HG03432 (cell line): ENCODE results near the gene GRIN2A.

ENCODE experiments used
- ATAC-seq: cut with Tn5 transposase; IDR thresholded peaks from one replicate; pipeline ENCODE4 v1.9.1; 2021; ENCODE audit warnings: mild to moderate bottlenecking, moderate library complexity; ENCODE audit not compliant: unreplicated experiment

GRIN2A gene

DNA sequence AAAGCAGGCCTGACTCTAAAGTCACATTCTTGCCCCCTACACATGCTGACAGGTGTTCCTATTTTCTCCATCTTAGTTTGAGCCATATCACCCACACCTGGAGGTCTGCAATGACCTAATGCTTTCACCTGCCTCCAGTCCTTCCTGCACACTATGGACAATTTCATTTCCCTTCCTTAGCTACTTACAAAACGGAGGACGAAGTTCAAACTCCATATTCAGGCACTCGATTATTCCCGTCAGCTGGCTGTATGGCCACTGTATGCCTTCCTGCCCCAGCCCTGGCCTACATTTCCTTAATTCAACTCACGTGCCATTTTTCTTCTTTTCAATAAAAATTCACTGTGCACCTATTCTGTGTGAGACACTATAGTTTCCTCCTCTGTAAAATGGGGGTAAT, 44.9 kb downstream of the GRIN2A start:
- no peak for ATAC-seq

GRCh38 chr16:10136916-10137315, 45.3 kb downstream of the GRIN2A start:
- ATAC-seq, result no peak

DNA sequence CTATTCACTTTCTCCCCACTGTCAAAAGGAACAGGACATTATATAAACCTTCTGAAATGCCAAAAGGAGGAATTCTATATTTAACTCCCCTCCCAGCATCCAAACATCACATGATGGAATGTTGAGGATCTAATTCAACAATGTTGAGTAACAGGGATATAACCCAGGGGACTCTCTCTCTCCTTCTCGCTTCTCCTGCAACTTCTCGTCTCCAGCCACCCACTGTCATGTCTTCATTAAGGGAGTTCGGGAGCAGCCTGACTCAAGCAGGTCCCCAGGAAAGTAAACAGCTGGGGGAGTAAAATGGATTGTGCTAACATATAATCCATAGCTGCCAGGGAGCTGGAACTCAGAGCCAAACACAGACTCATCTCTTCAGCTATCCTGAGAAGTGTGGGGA, 51.7 kb downstream of the GRIN2A start:
- no peak for ATAC-seq

GRCh38 chr16:10128397-10129258, 53.6 kb downstream of the GRIN2A start:
- ATAC-seq, result no peak

DNA sequence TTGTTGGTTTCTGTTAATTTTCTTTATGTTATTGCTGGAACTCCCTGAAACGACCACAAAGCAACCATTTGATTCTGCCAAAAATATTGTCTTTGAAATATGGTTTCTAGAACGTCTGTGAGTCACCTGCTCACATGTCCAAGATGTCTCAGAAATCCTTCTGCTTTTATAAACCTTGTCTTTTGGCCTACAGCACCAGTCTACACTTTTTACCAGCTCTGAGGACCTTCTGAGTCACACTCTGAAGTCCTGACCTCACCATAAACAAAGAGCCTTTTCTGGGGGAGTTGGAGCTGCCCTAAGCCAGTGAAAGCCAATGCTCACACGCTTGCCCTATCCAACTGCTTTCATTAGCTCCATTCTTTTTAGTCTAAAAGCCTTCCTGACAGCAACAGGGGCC, 55.5 kb downstream of the GRIN2A start:
- no peak for ATAC-seq

- no peak for ATAC-seq
Observed at GRCh38 chr16:10123141-10123540, 59.1 kb downstream of the GRIN2A start.

DNA sequence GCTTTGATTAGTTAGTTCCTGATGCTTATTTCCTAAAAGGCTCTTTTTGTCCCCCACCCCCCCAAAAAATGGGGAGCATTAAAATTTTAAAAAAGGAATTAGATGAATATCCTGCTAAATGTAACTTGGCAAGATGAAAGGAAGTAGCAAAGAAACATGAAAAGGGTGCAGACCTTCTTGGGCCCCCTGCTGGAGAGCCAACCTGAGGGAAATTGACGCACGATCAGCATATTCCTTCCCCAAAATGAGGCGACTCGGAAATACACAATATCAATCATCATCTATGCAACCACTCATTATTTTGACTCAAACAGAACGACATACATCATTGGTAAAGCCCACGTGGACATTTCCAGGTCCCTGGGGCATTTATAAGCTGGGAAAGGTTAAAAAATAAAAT, 59.7 kb downstream of the GRIN2A start:
- ATAC-seq, result no peak

GRCh38 chr16:10121897-10122425, 60.3 kb downstream of the GRIN2A start:
- no peak for ATAC-seq

DNA sequence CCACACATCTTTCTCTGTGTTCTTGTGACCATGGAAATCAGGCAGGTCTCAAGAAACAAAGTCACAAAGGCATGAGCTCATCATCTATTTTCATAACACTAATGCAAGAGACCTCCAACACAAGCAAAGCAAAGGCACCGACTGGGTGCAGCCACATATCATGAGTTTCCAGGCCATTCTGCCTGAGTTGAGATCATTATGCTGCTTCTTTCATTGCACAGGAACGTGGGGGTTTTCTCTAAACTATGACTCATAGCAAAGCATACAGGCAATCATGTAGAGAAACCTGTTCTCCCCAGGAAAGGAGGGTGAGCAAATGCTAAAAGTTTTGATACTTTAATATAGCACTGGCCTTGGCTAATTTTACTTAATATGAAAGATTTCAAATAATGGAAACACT, 60.7 kb downstream of the GRIN2A start:
- no peak for ATAC-seq

DNA sequence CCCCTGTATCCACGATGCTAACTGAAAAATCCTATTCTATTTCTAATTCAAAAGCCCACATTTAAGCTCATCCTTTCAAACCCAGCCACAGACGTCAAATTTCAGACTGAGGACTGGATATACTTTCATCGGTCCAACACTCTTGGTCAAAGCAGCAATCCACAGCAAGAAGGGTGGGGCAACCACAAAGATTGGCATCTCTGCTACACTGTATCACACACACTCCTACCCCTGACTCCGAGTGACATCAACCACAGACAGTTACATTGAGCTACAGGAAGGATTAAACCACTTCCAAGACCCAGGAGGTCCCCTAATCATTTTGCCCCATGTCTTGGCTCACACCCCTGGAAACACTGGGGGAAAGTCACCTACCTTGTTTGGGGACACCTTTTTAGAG, 61.3 kb downstream of the GRIN2A start:
- no peak for ATAC-seq

DNA sequence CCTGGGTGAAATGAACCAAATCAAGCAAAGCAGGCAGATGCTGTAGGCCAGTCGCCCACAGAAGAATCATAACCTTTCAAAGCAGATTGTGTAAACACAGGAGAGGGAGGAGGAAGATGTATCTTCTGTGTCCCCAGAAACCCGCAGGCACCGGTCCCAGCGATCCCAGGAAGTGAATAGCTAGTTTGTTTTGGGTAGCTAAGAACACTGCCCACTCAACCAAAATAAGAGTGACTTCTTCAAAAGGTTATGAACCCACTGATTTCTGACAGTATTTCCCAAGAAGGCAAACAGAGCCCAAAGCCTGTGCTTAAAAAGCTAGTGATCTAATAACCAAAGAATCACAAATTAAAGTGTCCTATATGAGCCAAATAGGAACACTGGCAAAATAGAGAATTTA, 67.8 kb downstream of the GRIN2A start:
- no peak for ATAC-seq

DNA sequence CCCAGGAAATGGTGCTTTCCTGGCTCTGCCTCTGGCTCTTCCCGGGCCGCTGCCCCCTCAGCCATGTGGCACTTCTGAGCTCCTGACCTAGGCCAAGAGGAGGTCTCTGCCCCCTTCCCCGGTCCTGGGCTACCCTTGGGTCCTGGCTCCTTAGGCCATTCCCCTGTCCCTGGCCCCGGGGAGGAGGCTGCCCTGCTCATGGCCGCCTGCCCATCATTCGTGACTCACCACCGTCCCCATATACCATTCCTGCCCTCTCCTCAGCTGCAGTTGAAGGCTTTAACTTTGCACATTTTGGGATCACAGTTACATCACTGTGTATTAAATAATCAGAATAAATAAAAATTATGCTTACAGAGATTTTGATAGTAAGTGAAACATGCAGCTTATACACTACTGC, 69.0 kb downstream of the GRIN2A start:
- no peak for ATAC-seq

GRCh38 chr16:10112021-10112420, 70.2 kb downstream of the GRIN2A start:
- no peak for ATAC-seq

DNA sequence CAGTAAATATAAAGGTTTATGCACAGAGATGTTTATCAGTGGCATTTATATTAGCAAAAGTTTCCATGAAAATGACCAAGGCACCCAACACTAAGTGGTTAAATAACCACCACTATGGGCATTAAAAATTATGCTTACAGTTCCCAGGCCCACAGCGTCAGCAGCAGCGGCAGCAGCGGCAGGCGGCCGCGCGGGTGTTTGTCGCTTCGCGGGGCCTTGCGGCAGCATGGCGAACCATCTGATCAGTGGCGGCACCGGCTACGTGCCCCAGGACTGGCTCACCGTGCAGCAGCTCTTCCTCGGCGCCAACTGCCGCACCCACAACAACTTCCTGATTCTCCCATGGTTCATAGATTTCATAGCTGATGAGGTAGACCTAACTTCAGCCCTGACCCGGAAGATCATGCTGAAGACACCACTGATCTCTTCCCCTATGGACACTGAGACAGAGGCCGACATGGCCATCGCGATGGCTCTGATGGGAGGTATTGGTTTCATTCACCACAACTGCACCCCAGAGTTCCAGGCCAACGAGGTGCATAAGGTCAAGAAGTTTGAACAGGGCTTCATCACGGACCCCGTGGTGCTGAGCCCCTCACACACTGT, 71.0 kb downstream of the GRIN2A start:
- no peak for ATAC-seq

DNA sequence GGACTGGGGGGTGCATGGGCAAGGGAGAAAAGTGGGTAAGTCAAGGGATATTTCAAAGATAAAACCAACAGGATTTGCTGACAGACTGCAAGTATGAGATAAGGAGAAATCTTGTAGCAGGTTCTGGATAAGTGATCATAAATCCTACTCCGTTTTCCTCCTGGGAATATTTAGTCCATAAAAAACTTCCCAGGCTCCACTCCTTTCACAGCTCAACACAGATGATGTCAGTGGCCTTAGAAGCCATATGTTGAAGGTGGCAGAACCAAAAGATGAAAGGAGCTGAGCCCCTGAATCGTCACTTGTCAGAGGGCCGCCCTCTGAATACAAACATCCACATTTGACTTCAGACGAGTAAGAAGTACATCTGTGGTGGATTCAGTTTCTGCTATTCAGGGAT, 71.7 kb downstream of the GRIN2A start:
- no peak for ATAC-seq

GRCh38 chr16:10107081-10107480, 75.1 kb downstream of the GRIN2A start:
- ATAC-seq, result no peak

- ATAC-seq, result no peak
Observed at GRCh38 chr16:10103700-10104099, 78.5 kb downstream of the GRIN2A start.

- ATAC-seq, result no peak
Observed at GRCh38 chr16:10103118-10103517, 79.1 kb downstream of the GRIN2A start.

- no peak for ATAC-seq
Observed at GRCh38 chr16:10100829-10101228, 81.4 kb downstream of the GRIN2A start.

- ATAC-seq, result no peak
Observed at GRCh38 chr16:10098991-10099390, 83.2 kb downstream of the GRIN2A start.

DNA sequence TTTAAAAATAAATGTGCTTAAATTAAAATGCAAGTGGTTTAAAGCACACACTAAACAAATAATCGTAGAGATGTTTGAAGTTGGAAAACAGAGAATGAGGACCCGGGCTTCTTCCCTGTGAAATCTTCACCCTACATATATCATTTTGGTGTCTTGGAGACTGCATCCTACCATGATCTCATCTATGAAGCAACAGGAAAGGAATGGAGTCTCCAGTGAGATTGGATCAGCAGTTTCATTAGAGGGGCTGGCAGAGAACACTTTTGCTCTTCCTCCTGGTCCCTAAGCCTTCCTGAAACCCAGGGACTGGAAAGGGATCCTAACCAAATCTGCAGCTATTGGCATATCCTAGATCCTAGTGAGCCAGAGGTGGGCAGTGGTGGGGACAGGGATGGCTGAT, 85.0 kb downstream of the GRIN2A start:
- no peak for ATAC-seq

DNA sequence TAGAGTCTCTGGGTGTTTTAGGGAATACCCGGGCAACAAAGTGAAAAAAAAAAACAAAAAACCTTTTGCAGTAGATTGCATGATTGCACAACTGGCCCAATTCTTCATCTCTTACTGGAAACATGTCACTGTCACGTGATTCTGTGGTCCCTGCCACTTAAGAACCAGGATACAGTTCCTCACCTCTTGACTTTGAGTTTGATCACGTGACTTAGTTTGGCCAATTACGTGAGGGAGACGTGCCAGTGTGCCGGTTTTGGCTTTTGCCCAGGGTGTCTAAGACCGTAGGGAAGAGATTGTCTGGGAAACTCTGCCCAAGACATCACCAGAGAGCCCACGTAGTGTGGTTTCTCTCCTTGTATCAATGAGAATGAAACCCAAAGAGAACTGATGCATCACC, 88.7 kb downstream of the GRIN2A start:
- ATAC-seq, result no peak
